AG04449 (cell line): ENCODE measurements around the gene C1orf74.
A peak's percentile ranks its signal among the peaks of the same experiment; 100 is the strongest.

Experiments
- CTCF ChIA-PET: fragments of 350-600 bp; formaldehyde crosslinking; extraction: SDS; loops from one replicate; lab custom pipeline; 2021; ENCODE audit warnings: antibody characterized with exemption; lab: Yijun Ruan, JAX
- POLR2A ChIA-PET: fragments of 400-600, 350-600 bp; formaldehyde crosslinking; extraction: SDS; loops from one replicate; lab custom pipeline; 2020; ENCODE audit warnings: antibody characterized with exemption, inconsistent platforms; lab: Yijun Ruan, JAX
- DNase-seq: peaks from one replicate; pipeline ENCODE4 v3.0.0-alpha.2; 2010; ENCODE audit warnings: low read depth, low spot score
- H3K4me3 ChIP-seq: 2 replicates; pipeline ENCODE4 v1.5.1; 2011; ENCODE audit warnings: low read depth, mild to moderate bottlenecking, control low read depth, low read length
- TF ChIP-seq, protein P1 (sequence below): IDR thresholded peaks from one replicate; pipeline ENCODE4 v1.5.1; 2011; ENCODE audit warnings: mild to moderate bottlenecking, moderate library complexity, low read length, control low read depth, inconsistent platforms; ENCODE audit not compliant: insufficient read depth; ENCODE audit errors: missing control alignments

C1orf74 gene

DNA sequence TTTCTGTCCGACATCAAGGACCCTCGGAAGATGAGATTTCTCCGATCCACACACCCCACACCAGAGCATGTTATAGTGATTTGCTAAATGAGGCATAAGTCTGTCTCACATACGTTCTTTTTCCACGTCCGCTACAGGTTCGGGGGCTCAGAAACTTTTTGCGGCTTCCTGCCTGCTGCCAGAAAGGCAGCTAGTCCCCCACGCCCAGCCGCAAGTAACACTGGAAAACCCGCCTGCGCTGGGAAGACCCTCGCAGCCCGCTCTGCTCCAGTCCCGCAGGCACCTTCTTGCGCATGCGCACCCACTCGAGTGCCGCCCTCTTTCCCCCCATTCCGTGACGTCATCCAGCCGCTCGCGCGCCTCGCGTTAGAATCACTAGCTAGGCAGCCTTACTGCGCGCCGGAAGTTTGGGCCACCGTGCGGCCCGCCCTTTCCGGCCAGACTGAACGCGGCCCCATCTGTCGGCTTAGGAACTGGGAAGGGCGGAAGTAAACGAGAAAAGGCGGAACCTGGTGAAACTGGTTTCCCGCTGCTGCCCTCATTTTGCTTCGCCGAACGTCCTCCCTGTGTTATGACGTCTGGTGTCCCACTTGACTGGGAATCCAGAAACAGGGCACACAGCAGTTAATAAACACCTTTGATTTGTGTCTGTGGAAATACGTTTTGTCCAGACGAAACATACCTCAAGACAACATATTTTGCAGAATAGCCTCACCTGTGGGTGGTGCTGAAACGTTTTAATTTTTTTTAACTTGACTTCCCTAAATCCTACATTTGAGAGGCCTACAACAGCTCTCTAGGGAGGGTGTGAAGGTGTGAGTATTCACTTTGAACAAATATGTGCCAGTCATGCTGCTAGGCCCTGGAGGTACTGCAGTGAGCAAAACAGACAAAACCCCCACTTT lies at the start of gene C1orf74:
Gene C1orf74 (minus strand): TSS at position 295 of the 905 bp plus-strand sequence. CDS start 925 bp downstream, outside the sequence.
- peak; percentile 77 for DNase-seq
- ChIA-PET CTCF (interaction anchor here (1.3 to 2.2 kb wide), 4 partner anchors 12 to 205 kb away, joined by 4 to 9 read pairs (median 6); no protein-coding TSS in a partner anchor), POLR2A (interaction anchor here (0.5 to 1.2 kb wide), 5 partner anchors 12 to 159 kb away, joined by 3 to 10 read pairs (median 3); no protein-coding TSS in a partner anchor)
- peak within 1 kb of the TSS; percentile 94 for H3K4me3 ChIP-seq
- TF ChIP-seq, protein P1, sequence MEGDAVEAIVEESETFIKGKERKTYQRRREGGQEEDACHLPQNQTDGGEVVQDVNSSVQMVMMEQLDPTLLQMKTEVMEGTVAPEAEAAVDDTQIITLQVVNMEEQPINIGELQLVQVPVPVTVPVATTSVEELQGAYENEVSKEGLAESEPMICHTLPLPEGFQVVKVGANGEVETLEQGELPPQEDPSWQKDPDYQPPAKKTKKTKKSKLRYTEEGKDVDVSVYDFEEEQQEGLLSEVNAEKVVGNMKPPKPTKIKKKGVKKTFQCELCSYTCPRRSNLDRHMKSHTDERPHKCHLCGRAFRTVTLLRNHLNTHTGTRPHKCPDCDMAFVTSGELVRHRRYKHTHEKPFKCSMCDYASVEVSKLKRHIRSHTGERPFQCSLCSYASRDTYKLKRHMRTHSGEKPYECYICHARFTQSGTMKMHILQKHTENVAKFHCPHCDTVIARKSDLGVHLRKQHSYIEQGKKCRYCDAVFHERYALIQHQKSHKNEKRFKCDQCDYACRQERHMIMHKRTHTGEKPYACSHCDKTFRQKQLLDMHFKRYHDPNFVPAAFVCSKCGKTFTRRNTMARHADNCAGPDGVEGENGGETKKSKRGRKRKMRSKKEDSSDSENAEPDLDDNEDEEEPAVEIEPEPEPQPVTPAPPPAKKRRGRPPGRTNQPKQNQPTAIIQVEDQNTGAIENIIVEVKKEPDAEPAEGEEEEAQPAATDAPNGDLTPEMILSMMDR = no peak

DNA sequence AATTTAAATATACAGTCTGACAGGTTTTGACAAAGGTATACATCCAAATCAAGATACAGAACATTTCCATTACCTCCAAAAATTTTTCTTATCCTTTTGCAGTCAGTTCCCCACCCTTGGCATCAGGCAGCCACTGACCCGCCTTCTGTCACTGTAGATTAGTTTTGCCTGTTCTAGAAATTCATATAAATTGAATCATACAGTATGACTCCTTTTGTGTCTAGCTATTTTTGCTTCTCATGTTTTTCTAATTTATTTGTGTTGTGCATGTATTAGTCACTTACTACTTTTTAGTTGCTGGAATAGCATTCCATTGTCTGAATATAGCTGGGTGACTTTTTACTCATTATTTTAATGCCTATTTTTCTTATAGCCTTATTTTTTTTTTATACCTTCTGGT lies 47.3 kb upstream of the C1orf74 start:
- H3K4me3 ChIP-seq = no peak overlapping the region
- CTCF ChIA-PET = interaction anchor here (1.0 to 9.6 kb wide), 5 partner anchors 9 to 158 kb away, joined by 3 to 109 read pairs (median 5); no protein-coding TSS in a partner anchor
- peak; percentile 24 for DNase-seq
- TF ChIP-seq, protein P1 = no peak
- POLR2A ChIA-PET = interaction anchor here (0.6 to 2.0 kb wide), 3 partner anchors 8 to 9 kb away, joined by 4 to 8 read pairs (median 6); no protein-coding TSS in a partner anchor

DNA sequence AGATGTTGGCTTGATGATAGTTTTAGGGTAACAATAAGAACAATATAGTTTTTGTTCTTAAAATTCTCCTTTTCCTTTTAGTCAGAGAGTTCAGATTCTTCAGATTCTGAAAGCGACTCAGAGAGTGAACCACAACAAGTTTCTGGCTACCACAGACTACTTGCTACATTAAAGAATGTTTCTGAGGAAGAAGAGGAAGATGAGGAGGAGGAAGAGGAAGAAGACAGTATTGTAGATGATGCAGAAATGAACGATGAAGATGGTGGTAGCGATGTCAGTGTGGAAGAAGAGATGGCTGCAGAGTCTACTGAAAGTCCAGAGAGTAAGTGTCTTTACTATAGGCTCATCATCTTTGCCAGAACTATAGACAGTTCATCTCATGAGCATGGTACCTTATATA lies 46.4 kb upstream of the C1orf74 start:
- ChIA-PET CTCF (interaction anchor here (1.3 to 5.9 kb wide), 4 partner anchors 9 to 18 kb away, joined by 4 to 35 read pairs (median 8); no protein-coding TSS in a partner anchor), POLR2A (interaction anchor here (2.0 kb wide), 1 partner anchor 9 kb away, joined by 8 read pairs; no protein-coding TSS in a partner anchor)
- no peak for DNase-seq
- H3K4me3 ChIP-seq = no peak overlapping the region
- TF ChIP-seq, protein P1 = no peak

DNA sequence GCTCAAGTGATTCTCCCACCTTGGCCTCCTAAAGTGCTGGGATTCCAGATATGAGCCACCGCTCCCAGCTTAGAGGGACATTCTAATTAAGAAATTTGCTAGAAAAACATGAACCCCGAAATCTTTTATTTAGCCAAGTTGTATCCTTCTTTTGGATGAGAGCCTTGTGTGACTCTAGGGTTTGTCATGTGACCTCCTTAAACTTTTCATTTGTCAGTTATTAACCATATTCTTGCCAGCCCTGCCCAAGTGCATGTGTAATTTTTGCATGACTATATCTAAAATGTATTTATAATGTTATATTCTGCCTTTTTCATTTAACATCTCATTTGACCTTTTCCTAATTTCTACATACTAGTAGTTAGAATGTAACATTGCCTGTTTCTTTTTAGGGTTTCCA lies 45.4 kb upstream of the C1orf74 start:
- no peak for DNase-seq
- TF ChIP-seq, protein P1 = no peak
- POLR2A ChIA-PET = interaction anchor here (0.6 to 2.0 kb wide), 2 partner anchors 10 to 46 kb away, joined by 3 to 8 read pairs; no protein-coding TSS in a partner anchor
- CTCF ChIA-PET = interaction anchor here (1.1 to 5.9 kb wide), 4 partner anchors 10 to 31 kb away, joined by 3 to 35 read pairs (median 8); no protein-coding TSS in a partner anchor
- no peak overlapping the region for H3K4me3 ChIP-seq

DNA sequence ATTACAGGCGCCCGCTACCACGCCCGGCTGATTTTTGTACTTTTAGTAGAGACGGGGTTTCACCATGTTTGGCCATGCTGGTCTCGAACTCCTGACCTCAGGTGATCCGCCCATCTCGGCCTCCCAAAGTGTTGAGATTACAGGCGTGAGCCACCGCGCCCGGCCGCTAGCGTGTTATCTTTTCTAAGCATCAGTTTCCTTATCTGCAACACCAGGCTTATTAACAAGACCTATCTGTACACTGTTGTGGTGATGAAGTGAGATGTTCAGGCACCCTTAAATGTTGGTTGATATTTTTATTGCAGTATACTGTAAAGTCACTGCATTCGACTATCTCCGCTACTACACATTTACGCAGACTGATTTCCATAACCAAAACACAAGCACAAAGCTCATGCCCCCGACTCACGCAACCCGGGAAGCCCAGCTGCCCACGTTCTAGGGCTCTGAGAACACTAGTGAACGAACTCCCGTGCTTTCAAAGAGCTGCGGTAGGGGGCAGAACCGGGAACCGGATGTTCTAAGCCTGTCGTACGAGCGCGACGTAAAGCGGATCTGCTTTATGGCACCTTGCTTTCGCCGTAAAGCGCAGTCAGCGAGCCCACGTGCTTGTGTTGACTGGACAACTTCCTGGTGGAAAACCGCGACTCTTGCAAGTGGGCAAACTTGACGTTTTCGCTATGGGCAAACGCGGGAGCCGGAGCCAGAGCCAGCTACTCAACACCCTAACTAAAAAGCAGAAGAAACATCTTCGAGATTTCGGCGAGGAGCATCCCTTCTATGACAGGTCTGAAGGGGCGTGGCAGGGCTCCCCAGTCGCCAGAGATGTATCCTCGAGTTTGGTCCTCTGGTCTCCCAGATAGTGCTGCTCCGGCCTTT lies 43.3 kb upstream of the C1orf74 start, which contains the start of gene UTP25:
Gene UTP25 (plus strand): TSS at position 589 of the 879 bp plus-strand sequence. CDS start 92 bp downstream, at position 681.
- CTCF ChIA-PET = interaction anchor here (0.8 to 9.9 kb wide), 14 partner anchors 9 to 258 kb away, joined by 3 to 293 read pairs (median 6); partner anchors contain the start of gene IRF6
- POLR2A ChIA-PET = interaction anchor here (0.6 kb wide), 1 partner anchor 68 kb away, joined by 3 read pairs; no protein-coding TSS in a partner anchor
- peak within 1 kb of the TSS; percentile 81 for H3K4me3 ChIP-seq
- peak; percentile 84 for DNase-seq
- TF ChIP-seq, protein P1 = peak; percentile 68
